GM12874 (cell line): ENCODE data around the gene KRT7.

Experiments
- TF ChIP-seq, protein P1 (sequence below): IDR thresholded peaks from 2 replicates; pipeline ENCODE4 v1.5.1; 2011; ENCODE audit warnings: low read depth, mild to moderate bottlenecking, control low read depth, low read length, moderate library complexity; ENCODE audit not compliant: insufficient read depth

Gene KRT7

DNA sequence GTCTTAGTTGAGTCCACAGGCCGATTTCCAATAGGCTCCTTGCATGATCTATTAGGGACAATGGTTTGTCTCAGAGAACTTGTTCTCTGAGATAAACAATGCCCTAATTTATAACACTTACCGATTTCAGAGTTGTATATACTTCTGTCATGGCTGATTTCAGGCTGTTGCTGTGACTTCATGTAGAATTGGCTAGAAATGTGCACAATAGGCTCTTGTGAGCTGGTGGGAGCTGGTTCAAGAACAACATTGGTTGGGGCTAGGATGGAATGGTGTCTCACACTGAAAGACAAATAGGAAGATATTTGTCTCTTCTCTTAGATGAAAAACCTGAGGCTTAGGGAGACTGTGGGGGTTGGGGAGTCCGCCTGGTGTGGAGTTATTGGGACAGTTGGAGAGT lies 34.7 kb downstream of the KRT7 start:
- TF ChIP-seq, protein P1, sequence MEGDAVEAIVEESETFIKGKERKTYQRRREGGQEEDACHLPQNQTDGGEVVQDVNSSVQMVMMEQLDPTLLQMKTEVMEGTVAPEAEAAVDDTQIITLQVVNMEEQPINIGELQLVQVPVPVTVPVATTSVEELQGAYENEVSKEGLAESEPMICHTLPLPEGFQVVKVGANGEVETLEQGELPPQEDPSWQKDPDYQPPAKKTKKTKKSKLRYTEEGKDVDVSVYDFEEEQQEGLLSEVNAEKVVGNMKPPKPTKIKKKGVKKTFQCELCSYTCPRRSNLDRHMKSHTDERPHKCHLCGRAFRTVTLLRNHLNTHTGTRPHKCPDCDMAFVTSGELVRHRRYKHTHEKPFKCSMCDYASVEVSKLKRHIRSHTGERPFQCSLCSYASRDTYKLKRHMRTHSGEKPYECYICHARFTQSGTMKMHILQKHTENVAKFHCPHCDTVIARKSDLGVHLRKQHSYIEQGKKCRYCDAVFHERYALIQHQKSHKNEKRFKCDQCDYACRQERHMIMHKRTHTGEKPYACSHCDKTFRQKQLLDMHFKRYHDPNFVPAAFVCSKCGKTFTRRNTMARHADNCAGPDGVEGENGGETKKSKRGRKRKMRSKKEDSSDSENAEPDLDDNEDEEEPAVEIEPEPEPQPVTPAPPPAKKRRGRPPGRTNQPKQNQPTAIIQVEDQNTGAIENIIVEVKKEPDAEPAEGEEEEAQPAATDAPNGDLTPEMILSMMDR = no peak

DNA sequence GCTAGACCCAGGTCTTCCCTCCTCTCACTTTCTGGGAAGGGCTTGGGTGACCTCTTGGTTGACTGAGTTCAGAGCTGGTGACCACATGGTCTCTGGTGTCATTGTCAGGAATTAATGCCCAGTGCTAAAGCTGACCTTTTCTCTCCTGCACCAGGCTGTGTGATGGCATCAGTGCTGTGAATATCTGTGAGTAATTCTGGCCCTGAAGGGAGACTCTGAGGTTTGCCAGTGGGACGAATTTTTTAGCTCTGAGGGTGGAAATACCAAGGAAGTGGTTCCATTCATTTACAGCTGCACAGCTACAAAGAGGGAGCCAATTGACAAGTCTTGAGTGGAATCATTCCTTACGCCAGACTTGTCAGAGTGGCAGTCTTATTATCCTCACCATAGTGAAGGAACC lies 35.2 kb downstream of the KRT7 start:
- TF ChIP-seq, protein P1 = no peak

DNA sequence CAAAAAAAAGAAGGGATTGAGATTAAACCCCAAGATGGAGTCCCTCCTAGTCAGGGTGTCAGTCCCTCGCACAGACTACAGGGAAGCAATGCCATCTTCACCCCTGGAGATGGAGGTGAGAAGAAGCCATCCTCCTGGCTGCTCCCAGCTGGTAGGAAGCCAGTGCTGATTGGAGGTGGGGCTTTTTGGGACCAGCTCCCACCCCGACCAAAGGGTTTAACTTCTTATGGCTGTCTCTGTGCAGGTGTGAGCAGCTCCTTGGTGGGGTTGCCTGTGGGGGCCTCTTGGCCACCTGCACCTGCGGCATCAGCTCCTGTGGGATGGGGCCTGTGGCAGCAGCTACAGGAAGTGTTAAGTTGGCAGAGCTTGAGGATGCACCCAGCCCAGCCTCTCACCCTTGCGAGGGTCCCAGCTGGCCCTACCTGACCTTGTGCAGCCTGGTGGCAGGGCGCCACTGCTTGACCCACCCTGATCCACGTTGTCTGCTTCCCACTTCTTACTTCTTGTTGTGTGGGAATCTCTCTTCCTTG lies 37.6 kb downstream of the KRT7 start:
- TF ChIP-seq, protein P1 = no peak

DNA sequence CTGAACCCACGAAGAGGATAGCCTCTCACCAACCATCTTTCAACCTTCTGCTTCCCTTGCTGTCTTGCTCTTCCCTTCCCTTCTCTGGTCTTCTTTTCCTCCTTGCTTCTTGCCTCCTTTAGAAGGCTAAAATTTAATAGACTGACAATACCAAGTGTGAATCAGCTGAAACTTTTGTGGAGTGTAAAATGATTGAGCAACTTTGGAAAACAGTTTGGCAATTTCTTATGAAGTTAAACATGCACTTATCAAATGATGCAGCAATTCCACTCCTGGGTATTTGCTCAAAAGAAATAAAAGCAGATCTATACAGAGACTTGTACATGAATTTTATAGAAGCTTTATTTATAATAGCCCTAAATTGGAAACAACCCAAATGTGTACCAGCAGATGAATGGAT lies 38.1 kb downstream of the KRT7 start:
- TF ChIP-seq, protein P1 = no peak

DNA sequence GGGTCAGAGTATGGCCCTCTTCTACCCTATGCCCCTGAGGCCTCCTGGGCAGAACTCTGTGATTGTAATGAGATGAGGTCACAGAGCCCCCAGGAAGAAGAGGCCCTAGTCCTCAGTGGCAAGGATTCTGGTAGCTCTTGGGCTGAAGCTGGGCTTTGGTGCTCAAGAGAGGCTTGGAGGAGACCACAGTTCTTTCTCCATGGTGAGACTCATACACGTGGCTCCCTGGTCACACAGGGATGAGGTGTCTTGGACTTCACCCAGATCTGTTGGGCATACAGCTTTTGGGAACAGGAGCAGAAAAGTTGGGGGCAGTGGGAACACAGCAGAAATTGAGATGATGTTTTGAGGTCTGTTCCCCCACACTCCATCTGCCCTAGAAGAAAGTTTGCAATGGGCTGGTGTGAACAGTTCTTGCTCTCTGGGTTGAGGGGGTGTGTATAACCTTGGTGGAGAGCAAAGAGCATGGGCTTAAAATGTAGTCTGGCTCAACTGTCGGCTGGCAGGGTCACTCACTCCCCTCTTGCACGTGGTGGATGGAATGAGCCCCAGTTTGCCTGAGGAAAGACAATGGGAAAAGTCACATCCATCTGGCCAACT lies 41.6 kb downstream of the KRT7 start, which contains the start of gene KRT86:
KRT86 (plus strand) TSS at position 125 of the 600 bp plus-strand sequence. CDS start 27,272 bp downstream, outside the sequence.
- TF ChIP-seq, protein P1 = no peak

DNA sequence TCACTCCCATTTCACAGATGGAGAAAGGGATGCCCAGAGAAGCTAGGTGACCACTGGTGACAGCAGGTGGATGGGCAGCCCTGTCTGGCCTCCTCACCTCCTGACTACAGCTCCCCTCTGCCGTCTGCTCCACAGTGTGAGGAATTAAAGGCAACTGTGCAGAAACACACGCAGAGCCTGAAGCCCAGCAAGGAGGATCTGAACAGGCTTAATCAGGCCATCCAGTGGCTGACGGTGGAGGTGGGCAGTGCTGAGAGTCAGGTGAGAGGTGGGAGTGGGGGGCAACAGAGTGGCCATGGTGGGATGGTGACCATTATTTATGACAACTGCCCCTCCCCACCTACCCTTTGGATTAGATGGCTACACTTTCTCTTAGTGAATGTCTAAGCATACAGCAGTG lies 42.6 kb downstream of the KRT7 start:
- TF ChIP-seq, protein P1 = no peak

DNA sequence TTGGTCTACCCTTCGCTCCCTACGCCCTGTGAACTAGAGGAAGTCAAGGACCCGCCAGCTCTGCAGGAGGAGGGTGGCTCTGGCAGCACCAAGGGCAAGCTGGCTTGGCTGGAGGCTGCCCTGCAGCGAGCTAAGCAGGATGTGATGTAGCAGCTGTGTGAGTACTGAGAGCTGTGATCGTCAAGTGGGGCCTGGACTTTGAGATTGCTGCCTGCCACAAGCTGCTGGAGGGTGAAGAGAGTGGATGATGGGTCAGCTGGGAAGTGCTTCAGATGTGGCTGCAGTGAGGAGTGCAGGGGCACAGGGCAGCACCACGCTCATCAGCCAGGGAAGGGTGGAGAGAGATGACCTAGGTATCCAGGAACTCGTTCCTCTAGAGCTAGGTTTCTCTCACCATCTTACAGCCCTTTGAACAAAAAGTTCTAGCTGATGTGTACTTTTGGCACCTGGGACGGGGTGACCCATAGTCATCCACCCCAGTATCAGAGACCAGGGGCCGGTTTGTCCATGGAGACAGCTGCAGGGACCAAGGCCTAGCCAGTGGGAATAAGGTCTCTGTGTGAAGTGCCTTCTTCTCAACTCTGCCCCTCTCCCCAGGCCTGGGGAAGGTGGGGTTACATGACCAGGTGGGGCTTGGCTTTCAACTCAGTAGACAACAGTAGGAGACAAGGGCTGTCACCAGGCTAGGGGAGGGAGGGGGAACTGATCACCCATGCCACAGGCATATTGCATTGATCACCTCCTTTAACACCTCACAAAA lies 44.6 kb downstream of the KRT7 start:
- TF ChIP-seq, protein P1 = no peak
